ENCODE data around the gene STPG2.
A peak's percentile ranks its signal among the peaks of the same experiment; 100 is the strongest.

GRCh38 chr4:97845758-97846157, 297.5 kb downstream of the STPG2 start:
- TF ChIP-seq CTCF (IDR thresholded peaks at IDR 0.05; ENCODE audit: control extremely low read depth in 1 of 3, insufficient read depth in 1 of 3, low read depth in 1 of 3, low read length in 3 of 3) (no peak), PHF8 (conservative IDR thresholded peaks at IDR 0.05; ENCODE audit: low read depth, low read length) (no peak), KDM1A (IDR thresholded peaks at IDR 0.05; ENCODE audit: borderline replicate concordance, low read length) (no peak), EP300 (IDR thresholded peaks at IDR 0.05; ENCODE audit: borderline replicate concordance in 1 of 2, low read depth in 2 of 2, low read length in 2 of 2) (no peak), SIRT6 (IDR thresholded peaks at IDR 0.05; ENCODE audit: low read length) (no peak), EZH2 (IDR thresholded peaks at IDR 0.05; ENCODE audit: low read depth, low read length, severe bottlenecking) (no peak), POLR2A (IDR thresholded peaks at IDR 0.05; ENCODE audit: control extremely low read depth in 1 of 2, low read depth in 2 of 2, low read length in 2 of 2) (no peak), ZNF274 (IDR thresholded peaks at IDR 0.05; ENCODE audit: borderline replicate concordance, extremely low read depth, low read length) (no peak), TAF1 (IDR thresholded peaks at IDR 0.05; ENCODE audit: low read depth, low read length) (no peak), RXRA (IDR thresholded peaks at IDR 0.05; ENCODE audit: insufficient read depth, low read depth, low read length) (peak; percentile 59; the same call in 1 of the 2 replicates), POLR2AphosphoS5 (IDR thresholded peaks at IDR 0.05; ENCODE audit: low read depth, low read length) (no peak)

Measured in H1 (cell line).